Omental fat pad (tissue), 4 donors: ENCODE results near the gene ICAM2. TPM values are rescaled to one million over a fixed set of nuclear protein-coding genes. Genes with fewer than 3 reads are reported as not detected.
"Not testable (repeated sequence)": the region's sequence is repeated elsewhere in the genome, so short reads cannot be mapped to it uniquely, and the experiment has no call there.

ENCODE experiments used
- ATAC-seq: fragments of 150-250 bp; one replicate; pipeline ENCODE4 v1.9.1; 2016; ENCODE audit warnings: mild to moderate bottlenecking, moderate library complexity; ENCODE audit not compliant: low FRiP score
- DNase-seq: peaks from one replicate; pipeline ENCODE4 v3.0.0-alpha.2; 2019; ENCODE audit warnings: low spot score
- total RNA-seq, 4 donors: library from RNA; depleted of rRNA; stranded (reverse); fragments of >200 nt; gene quantifications; one replicate each; pipeline ENCODE4 v1.1.0, GENCODE V29; 2016
- TF ChIP-seq, protein P1 (sequence below), 3 donors: fragments of 450-650 bp; IDR thresholded peaks; one replicate each; pipeline ENCODE4 v1.5.1; 2016 to 2017; ENCODE audit warnings: antibody characterized with exemption in 3 of 3, mild to moderate bottlenecking in 3 of 3, moderate library complexity in 2 of 3

The ICAM2 gene
- total RNA-seq, 4 donors from 2014 or later, result 57.7 to 252 (median 137) TPM

- TF ChIP-seq, protein P1, sequence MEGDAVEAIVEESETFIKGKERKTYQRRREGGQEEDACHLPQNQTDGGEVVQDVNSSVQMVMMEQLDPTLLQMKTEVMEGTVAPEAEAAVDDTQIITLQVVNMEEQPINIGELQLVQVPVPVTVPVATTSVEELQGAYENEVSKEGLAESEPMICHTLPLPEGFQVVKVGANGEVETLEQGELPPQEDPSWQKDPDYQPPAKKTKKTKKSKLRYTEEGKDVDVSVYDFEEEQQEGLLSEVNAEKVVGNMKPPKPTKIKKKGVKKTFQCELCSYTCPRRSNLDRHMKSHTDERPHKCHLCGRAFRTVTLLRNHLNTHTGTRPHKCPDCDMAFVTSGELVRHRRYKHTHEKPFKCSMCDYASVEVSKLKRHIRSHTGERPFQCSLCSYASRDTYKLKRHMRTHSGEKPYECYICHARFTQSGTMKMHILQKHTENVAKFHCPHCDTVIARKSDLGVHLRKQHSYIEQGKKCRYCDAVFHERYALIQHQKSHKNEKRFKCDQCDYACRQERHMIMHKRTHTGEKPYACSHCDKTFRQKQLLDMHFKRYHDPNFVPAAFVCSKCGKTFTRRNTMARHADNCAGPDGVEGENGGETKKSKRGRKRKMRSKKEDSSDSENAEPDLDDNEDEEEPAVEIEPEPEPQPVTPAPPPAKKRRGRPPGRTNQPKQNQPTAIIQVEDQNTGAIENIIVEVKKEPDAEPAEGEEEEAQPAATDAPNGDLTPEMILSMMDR (IDR thresholded peaks at IDR 0.05), result no peak
- ATAC-seq, result no peak
These were observed 4.6 kb upstream of the ICAM2 start for GRCh38 chr17:64024781-64025731.

DNA sequence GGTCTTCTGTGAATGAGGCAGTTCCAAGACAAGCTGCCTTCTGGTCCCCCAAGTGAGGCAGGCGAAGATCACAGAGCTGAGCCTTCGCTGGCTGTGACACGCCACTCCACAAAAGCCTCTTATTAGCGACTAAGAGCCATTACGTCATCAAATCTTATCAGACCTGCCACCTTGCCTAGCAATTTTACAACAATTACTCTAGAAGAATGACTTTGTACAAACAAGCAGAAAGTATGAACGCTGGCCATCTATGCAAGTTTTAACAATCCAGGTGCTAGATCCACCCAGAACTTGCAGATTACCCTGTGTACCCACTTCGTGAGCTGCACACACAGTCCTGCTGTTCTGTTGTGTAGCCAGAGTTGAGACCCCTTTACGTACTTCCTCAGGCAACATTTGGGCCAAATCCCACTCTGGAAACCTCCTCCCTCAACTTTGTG lies 3.8 kb upstream of the ICAM2 start:
- ATAC-seq, result no peak

More at GRCh38 chr17:64024781-64025731, 4.6 kb upstream of the ICAM2 start:
- DNase-seq, result no peak

DNA sequence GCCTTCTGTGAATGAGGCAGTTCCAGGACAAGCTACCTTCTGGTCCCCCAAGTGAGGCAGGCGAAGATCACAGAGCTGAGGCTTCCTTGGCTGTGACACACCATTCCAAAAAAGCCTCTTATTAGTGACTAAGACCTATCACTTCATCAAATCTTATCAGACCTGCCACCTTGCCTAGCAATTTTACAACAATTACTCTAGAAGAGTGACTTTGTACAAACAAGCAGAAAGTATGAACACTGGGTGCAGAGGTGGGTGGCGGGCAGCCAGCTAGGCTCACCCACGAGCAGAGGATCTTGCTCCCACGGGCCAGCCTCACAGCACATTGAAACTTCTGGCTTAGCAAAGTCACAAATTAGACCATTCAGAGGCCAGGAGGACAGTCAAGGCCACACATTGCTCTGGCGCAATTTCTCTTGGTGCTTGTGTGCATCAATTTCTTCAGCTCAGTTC lies 2.2 kb upstream of the ICAM2 start:
- TF ChIP-seq, protein P1 (IDR thresholded peaks at IDR 0.05), result no peak
- no peak for ATAC-seq
- no peak for DNase-seq

More for the DNA sequence above, 3.8 kb upstream of the ICAM2 start:
- no peak for DNase-seq
- TF ChIP-seq, protein P1 (IDR thresholded peaks at IDR 0.05), result no peak

DNA sequence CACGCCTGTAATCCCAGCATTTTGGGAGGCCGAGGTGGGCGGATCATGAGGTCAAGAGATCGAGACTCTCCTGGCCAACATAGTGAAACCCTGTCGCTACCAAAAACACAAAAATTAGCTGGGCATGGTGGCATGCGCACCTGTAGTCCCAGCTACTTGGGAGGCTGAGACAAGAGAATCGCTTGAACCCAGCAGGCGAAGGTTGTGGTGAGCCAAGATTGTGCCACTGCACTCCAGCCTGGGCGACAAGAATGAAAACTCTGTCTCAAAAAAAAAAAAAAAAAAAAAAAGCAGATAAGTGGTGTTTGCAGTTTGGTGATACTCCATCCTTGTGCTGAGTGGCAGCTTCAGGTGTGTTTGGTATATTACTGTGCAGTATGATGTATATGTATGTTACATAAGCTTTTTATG lies 877 bp downstream of the ICAM2 start:
- not testable (repeated sequence) for DNase-seq, ATAC-seq

DNA sequence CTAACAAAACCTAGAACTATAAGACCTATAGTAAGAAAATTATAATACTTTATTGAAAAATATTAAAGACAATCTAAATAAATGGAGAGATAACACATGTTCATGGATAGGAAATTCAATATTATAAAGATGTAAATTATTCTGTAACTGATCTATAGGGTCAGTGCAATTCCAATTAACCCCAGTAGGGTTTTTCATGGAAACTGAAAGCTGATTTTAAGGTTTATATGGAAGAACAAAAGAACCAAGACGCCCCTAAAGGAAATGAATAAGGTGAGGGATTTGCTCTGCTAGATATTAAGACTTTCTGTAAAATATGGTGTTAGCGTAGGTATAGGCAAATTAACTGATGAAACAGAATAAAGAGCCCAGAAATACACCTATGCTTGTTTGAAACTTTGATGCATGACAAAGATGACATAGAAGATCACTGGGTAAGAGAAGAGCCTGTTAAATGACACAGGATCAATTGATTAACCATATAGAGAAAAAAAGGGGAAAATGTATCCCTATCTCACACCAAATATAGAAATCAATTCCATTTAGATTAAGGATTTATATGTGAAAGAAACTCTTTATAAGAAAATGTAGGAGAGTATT lies 3.0 kb downstream of the ICAM2 start:
- TF ChIP-seq, protein P1 (IDR thresholded peaks at IDR 0.05), result no peak
- ATAC-seq (no peak), DNase-seq (no peak)

DNA sequence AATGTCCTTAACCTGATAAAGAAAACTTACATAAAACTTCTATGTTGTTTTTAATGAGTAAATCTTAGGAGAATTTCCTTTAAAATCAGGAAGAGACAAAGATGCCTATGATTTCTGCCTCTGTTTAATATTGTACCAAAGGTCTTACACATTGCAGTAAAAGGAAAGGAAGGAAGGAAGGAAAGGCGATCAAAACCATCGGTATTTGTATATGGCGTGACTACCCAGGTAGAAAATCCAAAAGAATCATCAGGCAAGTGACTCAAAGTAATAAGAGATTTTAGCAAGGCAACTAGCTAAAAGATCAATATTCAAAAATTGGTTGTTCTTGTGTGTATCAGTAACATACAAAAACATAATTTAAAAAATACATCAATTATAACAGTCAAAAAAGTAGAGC lies 3.5 kb downstream of the ICAM2 start:
- ATAC-seq (no peak), DNase-seq (no peak)
- TF ChIP-seq, protein P1 (IDR thresholded peaks at IDR 0.05), result no peak

GRCh38 chr17:64016231-64016784 lies 4.1 kb downstream of the ICAM2 start:
- ATAC-seq, result no peak
- TF ChIP-seq, protein P1 (IDR thresholded peaks at IDR 0.05), result no peak

More at GRCh38 chr17:64016231-64016784, 4.1 kb downstream of the ICAM2 start:
- no peak for DNase-seq
